MM.1S (cell line): ENCODE measurements around the gene CDH19.

Experiments
- DNase-seq: peaks from one replicate; pipeline ENCODE4 v3.0.0-alpha.2; 2015
- H2AFZ ChIP-seq: fragments of 300-600 bp; sonication (generic); 2 replicates; pipeline ENCODE4 v1.6.0; 2016; ENCODE audit warnings: antibody characterized with exemption, low read length
- H3F3A ChIP-seq: fragments of 300-600 bp; sonication (generic); 2 replicates; pipeline ENCODE4 v1.6.1; 2016; ENCODE audit warnings: mild to moderate bottlenecking, antibody characterized with exemption, low read length, moderate library complexity, mixed read lengths; ENCODE audit not compliant: insufficient read depth
- H3K27ac ChIP-seq: fragments of 300-600 bp; sonication (generic); 2 replicates; pipeline ENCODE4 v1.5.1; 2016; ENCODE audit warnings: mild to moderate bottlenecking, low read length
- H3K27me3 ChIP-seq: fragments of 300-600 bp; sonication (generic); replicated peaks from 2 replicates; pipeline ENCODE4 v1.6.0; 2016; ENCODE audit warnings: low read length; ENCODE audit not compliant: insufficient read depth
- H3K36me3 ChIP-seq: fragments of 300-600 bp; sonication (generic); replicated peaks from 2 replicates; pipeline ENCODE4 v1.6.1; 2016; ENCODE audit warnings: mild to moderate bottlenecking, low read length, mixed read lengths; ENCODE audit not compliant: insufficient read depth
- H3K4me1 ChIP-seq: fragments of 300-600 bp; sonication (generic); 2 replicates; pipeline ENCODE4 v1.6.1; 2016; ENCODE audit warnings: low read length, mixed read lengths
- H3K4me2 ChIP-seq: fragments of 300-600 bp; sonication (generic); 2 replicates; pipeline ENCODE4 v1.6.0; 2016; ENCODE audit warnings: low read depth, low read length
- H3K4me3 ChIP-seq: fragments of 300-600 bp; sonication (generic); 2 replicates; pipeline ENCODE4 v1.5.1; 2016; ENCODE audit warnings: low read length, mixed read lengths
- H3K79me2 ChIP-seq: fragments of 300-600 bp; sonication (generic); 2 replicates; pipeline ENCODE4 v1.6.1; 2016; ENCODE audit warnings: mixed run types, low read length, mixed read lengths
- H3K9ac ChIP-seq: fragments of 300-600 bp; sonication (generic); 2 replicates; pipeline ENCODE4 v1.6.1; 2016; ENCODE audit warnings: low read length, mixed read lengths
- H3K9me2 ChIP-seq: fragments of 300-600 bp; sonication (generic); replicated peaks from 2 replicates; pipeline ENCODE4 v1.6.1; 2016; ENCODE audit warnings: mild to moderate bottlenecking, low read length, mixed read lengths; ENCODE audit not compliant: insufficient read depth
- H3K9me3 ChIP-seq: fragments of 300-600 bp; sonication (generic); replicated peaks from 2 replicates; pipeline ENCODE4 v1.6.1; 2016; ENCODE audit warnings: mild to moderate bottlenecking, low read length, mixed read lengths; ENCODE audit not compliant: insufficient read depth
- H4K20me1 ChIP-seq: fragments of 300-600 bp; sonication (generic); 2 replicates; pipeline ENCODE4 v1.6.1; 2016; ENCODE audit warnings: mild to moderate bottlenecking, low read length, moderate library complexity, mixed read lengths; ENCODE audit not compliant: insufficient read depth
- CTCF ChIP-seq: fragments of 300-600 bp; sonication (generic); IDR thresholded peaks from 2 replicates; pipeline ENCODE4 v1.5.1; 2016; ENCODE audit warnings: antibody characterized with exemption, low read length, mixed read lengths
- EZH2 ChIP-seq: fragments of 300-600 bp; sonication (generic); optimal IDR thresholded peaks from 2 replicates; pipeline ENCODE3; 2017; ENCODE audit warnings: low read depth, mild to moderate bottlenecking, antibody characterized with exemption, low read length, mixed read lengths
- EZH2phosphoT487 ChIP-seq: fragments of 300-600 bp; sonication (generic); IDR thresholded peaks from 2 replicates; pipeline ENCODE4 v1.6.1; 2018; ENCODE audit warnings: antibody characterized with exemption, low read length

The CDH19 gene

GRCh38 chr18:66534110-66534509 lies 69.8 kb downstream of the CDH19 start:
- H2AFZ ChIP-seq: no peak overlapping the region
- H3K9ac ChIP-seq: no peak overlapping the region
- DNase-seq: no peak
- no peaks in the 10 kb centered on the region for H3K36me3 ChIP-seq
- no peaks in the 10 kb centered on the region for H3K9me3 ChIP-seq
- H3K9me2 ChIP-seq: no peaks in the 10 kb centered on the region
- no peaks in the 10 kb centered on the region for H3F3A ChIP-seq
- TF ChIP-seq EZH2phosphoT487: no peak
- no peak for TF ChIP-seq EZH2
- H3K4me3 ChIP-seq: no peak overlapping the region
- no peak overlapping the region for H3K27ac ChIP-seq
- H3K79me2 ChIP-seq: no peaks in the 10 kb centered on the region
- no peaks in the 10 kb centered on the region for H4K20me1 ChIP-seq
- H3K27me3 ChIP-seq: no peaks in the 10 kb centered on the region
- no peak overlapping the region for H3K4me2 ChIP-seq
- H3K4me1 ChIP-seq: no peaks in the 10 kb centered on the region

GRCh38 chr18:66533693-66534092 lies 70.2 kb downstream of the CDH19 start:
- no peaks in the 10 kb centered on the region for H3K9me2 ChIP-seq
- TF ChIP-seq EZH2phosphoT487 (no peak), EZH2 (no peak), CTCF (no peak)
- no peak overlapping the region for H2AFZ ChIP-seq
- H3K27me3 ChIP-seq: no peaks in the 10 kb centered on the region
- no peak for DNase-seq
- no peak overlapping the region for H3K9ac ChIP-seq
- H3K4me3 ChIP-seq: no peak overlapping the region
- H3K36me3 ChIP-seq: no peaks in the 10 kb centered on the region
- H3K4me1 ChIP-seq: no peaks in the 10 kb centered on the region
- no peak overlapping the region for H3K4me2 ChIP-seq
- H3F3A ChIP-seq: no peaks in the 10 kb centered on the region
- H3K9me3 ChIP-seq: no peaks in the 10 kb centered on the region
- H3K27ac ChIP-seq: no peak overlapping the region
- no peaks in the 10 kb centered on the region for H3K79me2 ChIP-seq
- H4K20me1 ChIP-seq: no peaks in the 10 kb centered on the region

GRCh38 chr18:66523219-66523991 lies 80.5 kb downstream of the CDH19 start:
- H3K27ac ChIP-seq: no peak overlapping the region
- no peak overlapping the region for H3K9ac ChIP-seq
- no peak overlapping the region for H3K4me3 ChIP-seq
- no peaks in the 10 kb centered on the region for H3K4me1 ChIP-seq
- no peak for TF ChIP-seq EZH2phosphoT487
- TF ChIP-seq CTCF: no peak
- TF ChIP-seq EZH2: no peak
- H3K36me3 ChIP-seq: no peaks in the 10 kb centered on the region
- DNase-seq: no peak
- H3K4me2 ChIP-seq: no peak overlapping the region
- H4K20me1 ChIP-seq: no peaks in the 10 kb centered on the region
- no peaks in the 10 kb centered on the region for H3K9me3 ChIP-seq
- H3K79me2 ChIP-seq: no peaks in the 10 kb centered on the region
- no peaks in the 10 kb centered on the region for H3F3A ChIP-seq
- no peaks in the 10 kb centered on the region for H3K9me2 ChIP-seq
- no peak overlapping the region for H2AFZ ChIP-seq
- no peaks in the 10 kb centered on the region for H3K27me3 ChIP-seq

- Histone ChIP-seq H3K9ac (no peak overlapping the region), H3K4me1 (no peaks in the 10 kb centered on the region), H3K79me2 (no peaks in the 10 kb centered on the region), H3K4me3 (no peak overlapping the region), H3K9me2 (no peaks in the 10 kb centered on the region), H3K27me3 (no peaks in the 10 kb centered on the region), H3K27ac (no peak overlapping the region), H3K4me2 (no peak overlapping the region), H2AFZ (no peak overlapping the region), H4K20me1 (no peaks in the 10 kb centered on the region), H3K9me3 (no peaks in the 10 kb centered on the region), H3F3A (no peaks in the 10 kb centered on the region), H3K36me3 (no peaks in the 10 kb centered on the region)
- DNase-seq: no peak
- TF ChIP-seq CTCF: no peak
These were observed 89.9 kb downstream of the CDH19 start for GRCh38 chr18:66513996-66514395.
